Right renal cortex interstitium (tissue), 3 donors: ENCODE results near the gene KAT6B. TPM values are rescaled to one million over a fixed set of nuclear protein-coding genes. Genes with fewer than 3 reads are reported as not detected.

ENCODE experiments used
- DNase-seq, 3 donors: peaks; one replicate each; pipeline ENCODE4 v3.0.0-alpha.2; 2013; ENCODE audit warnings: low read depth in 3 of 3, low spot score in 2 of 3
- polyA plus RNA-seq, 3 donors: library from polyadenylated mRNA; unstranded; fragments of 120-200 nt; gene quantifications; one replicate each; pipeline ENCODE4 v1.2.1, GENCODE V29; 2013; ENCODE audit not compliant: insufficient read length in 3 of 3

Gene KAT6B
- polyA plus RNA-seq, 3 donors: 43.6 to 47.8 (median 45.9) TPM

GRCh38 chr10:75007646-75008045 lies 181.2 kb downstream of the KAT6B start:
- no peak for DNase-seq

- no peak for DNase-seq
Measured at GRCh38 chr10:75008952-75009351, 182.6 kb downstream of the KAT6B start.

- DNase-seq: no peak
Measured at GRCh38 chr10:75009426-75009825, 183.0 kb downstream of the KAT6B start.

- no peak for DNase-seq
Measured at GRCh38 chr10:75010373-75010772, 184.0 kb downstream of the KAT6B start.

GRCh38 chr10:75011221-75011620 lies 184.8 kb downstream of the KAT6B start:
- no peak for DNase-seq

GRCh38 chr10:75012471-75012870 lies 186.1 kb downstream of the KAT6B start:
- DNase-seq: no peak

- no peak for DNase-seq
Measured at GRCh38 chr10:75013007-75013406, 186.6 kb downstream of the KAT6B start.

- no peak for DNase-seq
Measured at GRCh38 chr10:75013522-75013921, 187.1 kb downstream of the KAT6B start.

- no peak for DNase-seq
Measured at GRCh38 chr10:75014516-75015230, 188.3 kb downstream of the KAT6B start.

GRCh38 chr10:75015442-75015841 lies 189.0 kb downstream of the KAT6B start:
- DNase-seq: no peak

GRCh38 chr10:75016325-75016724 lies 189.9 kb downstream of the KAT6B start:
- no peak for DNase-seq

- no peak for DNase-seq
Measured at GRCh38 chr10:75018251-75018650, 191.9 kb downstream of the KAT6B start.

GRCh38 chr10:75018686-75019307 lies 192.4 kb downstream of the KAT6B start:
- DNase-seq: no peak

- no peak for DNase-seq
Measured at GRCh38 chr10:75019370-75019769, 193.0 kb downstream of the KAT6B start.

- DNase-seq: no peak
Measured at GRCh38 chr10:75020168-75020567, 193.8 kb downstream of the KAT6B start.

- DNase-seq: no peak
Measured at GRCh38 chr10:75021379-75022249, 195.2 kb downstream of the KAT6B start.

GRCh38 chr10:75023074-75023473 lies 196.7 kb downstream of the KAT6B start:
- DNase-seq: no peak

GRCh38 chr10:75024971-75025523 lies 198.6 kb downstream of the KAT6B start:
- no peak for DNase-seq

- no peak for DNase-seq
Measured at GRCh38 chr10:75028049-75028448, 201.6 kb downstream of the KAT6B start.

GRCh38 chr10:75028748-75029147 lies 202.3 kb downstream of the KAT6B start:
- no peak for DNase-seq

- no peak for DNase-seq
Measured at GRCh38 chr10:75029420-75029819, 203.0 kb downstream of the KAT6B start.
